HepG2 (cell line): ENCODE results near the gene SPTBN4. TPM values are rescaled to one million over a fixed set of nuclear protein-coding genes. Genes with fewer than 3 reads are reported as not detected.

Experiments used
- ATF5 ChIP-seq: sonication (generic); formaldehyde crosslinking; IDR thresholded peaks from 2 replicates; pipeline ENCODE4 v1.4.0; 2020; ENCODE audit warnings: mild to moderate bottlenecking, low read depth, missing genetic modification reagents
- CREM ChIP-seq, 2 experiments: sonication (generic) in 1 of 2; formaldehyde crosslinking in 1 of 2; IDR thresholded peaks; 2 replicates each; pipeline versions ENCODE4 v1.4.0 to v1.6.1; 2016 to 2020; ENCODE audit warnings: antibody characterized with exemption in 1 of 2, mild to moderate bottlenecking in 1 of 2, missing genetic modification reagents in 1 of 2
- HMG20B ChIP-seq: conservative IDR thresholded peaks from 2 replicates; pipeline ENCODE4 v1.6.1; 2016; ENCODE audit warnings: missing genetic modification reagents, missing compliant biosample characterization
- JARID2 ChIP-seq: sonication (generic); formaldehyde crosslinking; IDR thresholded peaks from 2 replicates; pipeline ENCODE4 v1.8.1; 2023; ENCODE audit warnings: missing genetic modification reagents, inconsistent platforms; ENCODE audit not compliant: insufficient replicate concordance
- MYNN ChIP-seq: sonication (generic); formaldehyde crosslinking; IDR thresholded peaks from 2 replicates; pipeline ENCODE4 v1.4.0; 2020; ENCODE audit warnings: mild to moderate bottlenecking, low read depth, missing genetic modification reagents
- ONECUT2 ChIP-seq: sonication (generic); formaldehyde crosslinking; IDR thresholded peaks from 2 replicates; pipeline ENCODE4 v1.4.0; 2020; ENCODE audit warnings: missing genetic modification reagents
- PHB2 ChIP-seq: fragments of 450-650 bp; IDR thresholded peaks from 2 replicates; pipeline ENCODE4 v1.6.1; 2018; ENCODE audit not compliant: partially characterized antibody
- RELA ChIP-seq: sonication (generic); formaldehyde crosslinking; IDR thresholded peaks from 2 replicates; pipeline ENCODE4 v1.4.0; 2020; ENCODE audit warnings: missing genetic modification reagents
- TARDBP ChIP-seq: sonication (generic); formaldehyde crosslinking; IDR thresholded peaks from 2 replicates; pipeline ENCODE4 v1.8.0; 2022; ENCODE audit warnings: mild to moderate bottlenecking, missing genetic modification reagents
- TMF1 ChIP-seq: sonication (generic); formaldehyde crosslinking; IDR thresholded peaks from 2 replicates; pipeline ENCODE4 v1.8.1; 2022; ENCODE audit warnings: low read depth, missing genetic modification reagents
- ZNF256 ChIP-seq: sonication (generic); formaldehyde crosslinking; conservative IDR thresholded peaks from 2 replicates; pipeline ENCODE4 v1.4.0; 2020; ENCODE audit warnings: missing genetic modification reagents
- ZNF292 ChIP-seq: sonication (generic); formaldehyde crosslinking; IDR thresholded peaks from 2 replicates; pipeline ENCODE4 v1.8.1; 2022; ENCODE audit warnings: mild to moderate bottlenecking, low read depth, missing genetic modification reagents, borderline replicate concordance
- ZNF331 ChIP-seq: sonication (generic); formaldehyde crosslinking; IDR thresholded peaks from 2 replicates; pipeline ENCODE4 v1.4.0; 2020; ENCODE audit warnings: missing genetic modification reagents
- ZNF609 ChIP-seq: sonication (generic); formaldehyde crosslinking; IDR thresholded peaks from 2 replicates; pipeline ENCODE4 v1.4.0; 2020; ENCODE audit warnings: mild to moderate bottlenecking, missing genetic modification reagents, borderline replicate concordance
- polyA plus RNA-seq, 8 experiments: library from polyadenylated mRNA; depleted of rRNA in 3 of 8; stranded (reverse) in 7 of 8; unstranded in 1 of 8; fragments of >200 nt; fragmentation: Illumina TruSeq in 4 of 8; extraction: Trizol in 4 of 8; gene quantifications; 2 replicates each; pipeline versions ENCODE4 v1.2.1 to v1.2.3, GENCODE V29; 2011 to 2016; ENCODE audit warnings: low read depth in 4 of 8, missing spikeins in 1 of 8, mixed read lengths in 1 of 8; ENCODE audit not compliant: insufficient read depth in 1 of 8
- total RNA-seq, 5 experiments: library from RNA; depleted of rRNA; stranded (reverse); fragments of >200 nt; fragmentation: Illumina TruSeq; extraction: Trizol; gene quantifications; 2 replicates each; pipeline ENCODE4 v1.2.3, GENCODE V29; 2016; ENCODE audit warnings: low read depth in 1 of 5
- TF ChIP-seq, protein P1 (sequence below): sonication (generic); formaldehyde crosslinking; conservative IDR thresholded peaks from 2 replicates; pipeline ENCODE4 v1.8.0; 2022; ENCODE audit warnings: low read depth, missing genetic modification reagents
- TF ChIP-seq, protein P2 (sequence below): sonication (generic); formaldehyde crosslinking; conservative IDR thresholded peaks from 2 replicates; pipeline ENCODE4 v1.8.0; 2022; ENCODE audit warnings: missing genetic modification reagents
- TF ChIP-seq, protein P3 (sequence below): sonication (generic); formaldehyde crosslinking; IDR thresholded peaks from 2 replicates; pipeline ENCODE4 v1.4.0; 2020; ENCODE audit warnings: missing genetic modification reagents

Gene SPTBN4
- total and polyA plus RNA-seq, 2 of the 13 experiments (the other 11 are each of a cell fraction or from before 2014, with no cell fraction given): 0.11 TPM

DNA sequence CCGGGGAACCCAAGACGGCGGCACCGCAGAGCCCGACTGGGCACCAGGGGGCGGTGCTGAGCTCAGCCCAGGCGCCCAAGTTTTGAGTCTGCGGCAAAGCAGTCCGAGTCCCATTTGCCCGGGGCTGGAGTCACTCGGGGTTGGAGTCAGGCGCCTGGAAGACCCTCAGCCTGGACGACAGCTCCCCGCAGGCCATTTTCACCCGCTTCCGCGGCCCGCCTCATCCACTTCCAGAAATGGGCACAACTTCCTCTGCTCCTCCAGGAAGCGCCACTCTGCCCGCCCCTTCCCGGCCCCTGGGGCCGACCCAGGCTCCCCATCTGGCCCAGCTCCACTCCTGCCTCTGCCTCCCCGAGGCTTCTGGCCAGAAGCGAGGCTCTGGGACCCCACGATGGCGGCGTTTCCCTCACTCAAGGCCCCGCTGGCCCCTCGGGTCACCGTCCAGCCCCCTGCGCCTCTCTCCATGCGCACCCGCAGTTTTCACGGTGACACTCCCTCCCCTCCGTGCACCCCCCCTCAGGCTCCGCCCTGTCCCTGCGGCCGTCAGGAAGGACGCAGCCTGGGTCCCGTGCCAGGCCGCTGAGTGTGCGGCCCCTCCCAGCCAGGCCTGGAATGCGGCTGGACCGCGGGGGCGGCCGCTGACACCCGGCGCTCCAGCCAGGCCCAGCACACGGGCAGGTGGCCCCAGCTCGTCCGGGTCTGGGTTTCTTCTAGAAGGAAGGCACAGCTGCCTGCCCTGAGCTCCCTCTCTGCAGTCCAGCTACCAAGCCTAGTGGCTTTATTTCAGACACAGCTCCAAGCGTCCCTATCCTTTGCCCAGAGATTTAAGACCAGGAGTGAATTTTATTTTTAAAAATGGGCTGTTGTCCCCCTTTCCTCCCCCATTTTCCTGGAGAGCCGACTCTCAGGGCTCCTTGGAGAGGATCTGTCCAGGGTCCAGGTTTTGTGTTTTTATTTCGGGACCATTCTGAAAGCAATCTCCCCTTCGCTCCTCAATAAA is 45.7 kb upstream of the SPTBN4 start (continued):
- TF ChIP-seq ZNF609 (CRISPR knock-in tag) (0 out of 2 replicates have a peak, but pooled peaks have one; percentile 10), ZNF256 (0 out of 2 replicates have a peak, but pooled peaks have one; percentile 14), HMG20B (CRISPR knock-in tag) (no peak), MYNN (CRISPR knock-in tag) (no peak), RELA (CRISPR knock-in tag) (no peak), JARID2 (CRISPR knock-in tag) (peak; percentile 26), TARDBP (CRISPR knock-in tag) (peak; percentile 86), ZNF331 (CRISPR knock-in tag) (peak; percentile 76), CREM (IDR thresholded peaks at IDR 0.05) (0 out of 2 replicates have a peak, but pooled peaks have one; percentile 37), CREM (CRISPR knock-in tag; IDR thresholded peaks at IDR 0.05) (no peak), ZNF292 (CRISPR knock-in tag) (peak; percentile 20; the same call in 1 of the 2 replicates), ONECUT2 (CRISPR knock-in tag) (0 out of 2 replicates have a peak, but pooled peaks have one; percentile 3), ATF5 (CRISPR knock-in tag) (no peak), TMF1 (CRISPR knock-in tag) (no peak), PHB2 (no peak)
- TF ChIP-seq, protein P1, sequence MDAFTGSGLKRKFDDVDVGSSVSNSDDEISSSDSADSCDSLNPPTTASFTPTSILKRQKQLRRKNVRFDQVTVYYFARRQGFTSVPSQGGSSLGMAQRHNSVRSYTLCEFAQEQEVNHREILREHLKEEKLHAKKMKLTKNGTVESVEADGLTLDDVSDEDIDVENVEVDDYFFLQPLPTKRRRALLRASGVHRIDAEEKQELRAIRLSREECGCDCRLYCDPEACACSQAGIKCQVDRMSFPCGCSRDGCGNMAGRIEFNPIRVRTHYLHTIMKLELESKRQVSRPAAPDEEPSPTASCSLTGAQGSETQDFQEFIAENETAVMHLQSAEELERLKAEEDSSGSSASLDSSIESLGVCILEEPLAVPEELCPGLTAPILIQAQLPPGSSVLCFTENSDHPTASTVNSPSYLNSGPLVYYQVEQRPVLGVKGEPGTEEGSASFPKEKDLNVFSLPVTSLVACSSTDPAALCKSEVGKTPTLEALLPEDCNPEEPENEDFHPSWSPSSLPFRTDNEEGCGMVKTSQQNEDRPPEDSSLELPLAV: no peak
- TF ChIP-seq, protein P2, sequence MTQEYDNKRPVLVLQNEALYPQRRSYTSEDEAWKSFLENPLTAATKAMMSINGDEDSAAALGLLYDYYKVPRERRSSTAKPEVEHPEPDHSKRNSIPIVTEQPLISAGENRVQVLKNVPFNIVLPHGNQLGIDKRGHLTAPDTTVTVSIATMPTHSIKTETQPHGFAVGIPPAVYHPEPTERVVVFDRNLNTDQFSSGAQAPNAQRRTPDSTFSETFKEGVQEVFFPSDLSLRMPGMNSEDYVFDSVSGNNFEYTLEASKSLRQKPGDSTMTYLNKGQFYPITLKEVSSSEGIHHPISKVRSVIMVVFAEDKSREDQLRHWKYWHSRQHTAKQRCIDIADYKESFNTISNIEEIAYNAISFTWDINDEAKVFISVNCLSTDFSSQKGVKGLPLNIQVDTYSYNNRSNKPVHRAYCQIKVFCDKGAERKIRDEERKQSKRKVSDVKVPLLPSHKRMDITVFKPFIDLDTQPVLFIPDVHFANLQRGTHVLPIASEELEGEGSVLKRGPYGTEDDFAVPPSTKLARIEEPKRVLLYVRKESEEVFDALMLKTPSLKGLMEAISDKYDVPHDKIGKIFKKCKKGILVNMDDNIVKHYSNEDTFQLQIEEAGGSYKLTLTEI: no peak
- TF ChIP-seq, protein P3, sequence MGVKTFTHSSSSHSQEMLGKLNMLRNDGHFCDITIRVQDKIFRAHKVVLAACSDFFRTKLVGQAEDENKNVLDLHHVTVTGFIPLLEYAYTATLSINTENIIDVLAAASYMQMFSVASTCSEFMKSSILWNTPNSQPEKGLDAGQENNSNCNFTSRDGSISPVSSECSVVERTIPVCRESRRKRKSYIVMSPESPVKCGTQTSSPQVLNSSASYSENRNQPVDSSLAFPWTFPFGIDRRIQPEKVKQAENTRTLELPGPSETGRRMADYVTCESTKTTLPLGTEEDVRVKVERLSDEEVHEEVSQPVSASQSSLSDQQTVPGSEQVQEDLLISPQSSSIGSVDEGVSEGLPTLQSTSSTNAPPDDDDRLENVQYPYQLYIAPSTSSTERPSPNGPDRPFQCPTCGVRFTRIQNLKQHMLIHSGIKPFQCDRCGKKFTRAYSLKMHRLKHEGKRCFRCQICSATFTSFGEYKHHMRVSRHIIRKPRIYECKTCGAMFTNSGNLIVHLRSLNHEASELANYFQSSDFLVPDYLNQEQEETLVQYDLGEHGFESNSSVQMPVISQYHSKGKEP (CRISPR knock-in tag): no peak; the same call in 1 of the 2 replicates
